Retina (tissue), 1 donor: ENCODE measurements around the gene MDFIC2.
"Not testable (repeated sequence)": the region's sequence is repeated elsewhere in the genome, so short reads cannot be mapped to it uniquely, and the experiment has no call there.

Experiments
- DNase-seq: peaks from one replicate; pipeline ENCODE4 v3.0.0-alpha.2; 2016

Gene MDFIC2

DNA sequence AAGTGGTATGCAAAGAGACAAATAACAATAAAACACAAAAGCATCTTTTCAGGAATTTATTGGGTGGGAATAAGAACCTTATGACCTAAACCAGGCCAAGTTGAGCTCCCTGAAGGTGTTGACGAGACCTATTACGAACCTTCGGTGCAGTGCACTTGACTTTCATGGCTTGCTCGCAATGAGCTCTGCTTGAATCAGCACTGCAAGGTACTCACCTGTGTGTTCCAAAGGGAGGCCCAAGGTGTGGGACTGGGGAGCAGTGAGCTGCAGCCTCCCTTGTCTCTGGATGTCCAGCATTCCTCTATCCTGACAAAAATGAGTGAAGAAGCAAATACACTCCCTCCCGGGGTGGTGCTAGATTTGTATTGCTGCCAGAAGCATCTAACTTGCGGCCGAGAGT is at the start of gene MDFIC2:
Gene MDFIC2 (minus strand): TSS at position 303 of the 400 bp plus-strand sequence. CDS start 665 bp downstream, outside the sequence.
- DNase-seq, result no peak

GRCh38 chr3:70360979-70361760 is 48.7 kb upstream of the MDFIC2 start:
- no peak for DNase-seq

GRCh38 chr3:70359711-70360110 is 47.3 kb upstream of the MDFIC2 start:
- DNase-seq, result no peak

DNA sequence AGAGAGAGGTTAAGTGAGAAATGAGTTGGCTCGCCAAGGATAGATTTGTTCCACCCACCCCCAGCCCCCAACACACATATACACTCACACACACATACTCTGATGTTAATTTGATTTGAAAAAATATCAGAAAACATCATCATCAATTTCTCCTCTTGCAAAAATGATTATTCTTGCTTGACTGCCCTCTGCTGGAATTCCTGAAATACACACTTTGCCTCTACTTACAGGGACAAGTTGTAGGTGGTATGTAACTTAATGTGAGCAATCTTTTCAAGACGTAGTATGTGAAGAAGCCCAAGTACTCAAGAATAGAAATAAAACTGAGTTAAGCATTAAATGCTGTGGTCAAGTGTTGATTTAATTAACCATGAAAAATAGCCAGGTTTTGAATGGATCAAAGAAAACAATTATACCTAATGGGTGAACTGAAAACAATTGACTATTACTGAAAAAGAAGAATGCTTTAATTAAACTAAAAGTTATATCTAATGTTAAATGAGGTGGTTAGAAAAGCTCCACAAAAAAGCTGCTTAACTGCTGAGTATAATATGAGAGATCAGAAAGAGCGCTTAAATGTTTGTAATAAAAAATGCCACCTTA is 46.6 kb upstream of the MDFIC2 start:
- peak; percentile 47 for DNase-seq

GRCh38 chr3:70352215-70352614 is 39.8 kb upstream of the MDFIC2 start:
- no peak for DNase-seq

DNA sequence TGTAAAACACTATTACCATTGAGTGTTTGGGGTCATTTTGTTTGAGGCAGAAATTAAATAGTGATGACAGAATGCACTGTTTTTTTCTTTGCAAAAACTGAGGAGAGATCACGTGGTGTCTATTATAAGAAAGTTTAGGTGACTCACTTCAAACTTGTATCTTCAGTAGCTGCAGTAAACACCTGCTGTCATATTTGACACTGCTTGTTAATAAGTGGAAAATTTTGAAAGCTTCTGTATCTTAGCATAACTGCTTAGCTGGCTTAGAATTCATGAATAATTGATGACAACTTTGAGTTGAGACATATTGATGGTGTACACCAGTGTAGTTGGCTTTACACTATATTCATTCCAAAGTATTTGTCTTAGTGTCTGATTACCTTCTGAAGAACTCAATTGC is 29.7 kb upstream of the MDFIC2 start:
- no peak for DNase-seq

DNA sequence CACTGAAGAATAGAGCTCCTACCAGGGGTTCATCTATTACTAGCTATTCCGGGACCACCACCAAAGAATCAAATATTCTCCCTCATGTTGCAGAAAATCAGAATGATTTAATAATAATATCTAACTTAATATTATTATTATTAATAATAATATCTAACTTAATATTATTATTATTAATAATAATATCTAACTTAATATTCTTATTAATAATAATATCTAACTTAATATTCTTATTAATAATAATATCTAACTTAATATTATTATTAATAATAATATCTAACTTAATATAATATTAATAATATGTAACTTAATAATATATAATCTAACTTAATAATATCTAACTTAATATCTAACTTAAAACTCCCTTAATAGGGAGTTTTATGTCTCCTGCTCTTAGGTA is 24.4 kb upstream of the MDFIC2 start:
- not testable (repeated sequence) for DNase-seq

- DNase-seq, result no peak
Observed at GRCh38 chr3:70333080-70333479, 20.6 kb upstream of the MDFIC2 start.

DNA sequence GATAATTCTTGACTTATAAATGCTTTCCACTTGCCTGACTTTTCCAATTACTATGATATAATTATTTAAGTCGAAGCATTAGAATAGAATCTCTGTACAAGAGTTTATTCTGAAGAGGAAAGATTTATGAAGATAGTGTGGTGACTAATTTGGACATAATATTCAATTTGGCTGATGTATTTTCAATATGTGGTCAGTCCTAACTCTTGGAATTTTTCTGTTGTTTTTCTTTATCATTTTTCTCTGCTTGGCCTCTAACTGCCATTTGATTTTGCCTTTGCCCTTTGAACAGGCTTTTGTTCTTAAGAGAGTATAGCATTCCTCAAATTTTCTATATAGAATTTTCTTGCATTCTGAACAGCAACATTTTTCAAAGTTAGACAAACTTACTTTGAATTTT is 2.6 kb upstream of the MDFIC2 start:
- DNase-seq, result no peak

- no peak for DNase-seq
Observed at GRCh38 chr3:70310809-70311208, 1.6 kb downstream of the MDFIC2 start.

GRCh38 chr3:70309591-70309990 is 2.8 kb downstream of the MDFIC2 start:
- no peak for DNase-seq

- no peak for DNase-seq
Observed at GRCh38 chr3:70308760-70309159, 3.7 kb downstream of the MDFIC2 start.

DNA sequence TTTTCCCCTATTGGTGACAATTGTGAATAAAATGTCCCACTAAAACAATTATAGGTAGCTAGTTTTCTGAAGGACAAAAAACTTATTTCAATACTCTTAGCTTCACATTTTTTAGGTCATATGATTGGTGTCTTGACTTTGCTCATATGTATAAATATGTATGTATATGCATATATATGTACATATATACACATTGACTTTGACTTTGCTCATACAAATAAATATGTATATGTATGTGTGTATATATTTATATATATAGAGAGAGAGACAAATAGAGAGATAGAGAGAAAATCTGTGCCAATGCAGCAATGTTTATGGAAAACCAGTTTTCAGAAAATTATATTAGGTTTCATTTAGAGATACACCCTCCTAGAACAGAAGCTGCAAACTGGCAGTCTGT is 5.7 kb downstream of the MDFIC2 start:
- DNase-seq, result no peak

DNA sequence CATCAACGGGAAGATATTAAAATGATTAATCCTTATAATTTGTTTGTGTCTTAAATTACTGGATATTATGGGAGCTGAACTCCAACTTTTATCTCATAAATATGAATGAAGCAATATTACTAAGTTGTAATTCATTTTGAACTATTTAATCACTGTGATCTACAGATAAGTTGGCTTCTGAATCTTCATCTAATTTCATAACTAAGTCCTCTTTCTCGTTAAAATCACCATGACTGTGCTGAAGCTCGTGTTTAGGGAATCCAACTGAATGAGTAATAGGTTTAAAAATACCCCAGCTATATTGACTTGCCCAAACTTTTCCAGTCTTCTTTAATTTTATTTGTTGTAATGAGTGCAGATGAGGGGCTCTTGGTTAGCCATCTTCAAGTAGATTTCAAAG is 14.1 kb downstream of the MDFIC2 start:
- DNase-seq, result no peak

GRCh38 chr3:70291097-70291482 is 21.3 kb downstream of the MDFIC2 start:
- no peak for DNase-seq

- DNase-seq, result not testable (repeated sequence)
Observed at GRCh38 chr3:70290431-70291096, 21.9 kb downstream of the MDFIC2 start.

- no peak for DNase-seq
Observed at GRCh38 chr3:70281663-70282062, 30.8 kb downstream of the MDFIC2 start.

GRCh38 chr3:70277304-70277703 is 35.1 kb downstream of the MDFIC2 start:
- no peak for DNase-seq

DNA sequence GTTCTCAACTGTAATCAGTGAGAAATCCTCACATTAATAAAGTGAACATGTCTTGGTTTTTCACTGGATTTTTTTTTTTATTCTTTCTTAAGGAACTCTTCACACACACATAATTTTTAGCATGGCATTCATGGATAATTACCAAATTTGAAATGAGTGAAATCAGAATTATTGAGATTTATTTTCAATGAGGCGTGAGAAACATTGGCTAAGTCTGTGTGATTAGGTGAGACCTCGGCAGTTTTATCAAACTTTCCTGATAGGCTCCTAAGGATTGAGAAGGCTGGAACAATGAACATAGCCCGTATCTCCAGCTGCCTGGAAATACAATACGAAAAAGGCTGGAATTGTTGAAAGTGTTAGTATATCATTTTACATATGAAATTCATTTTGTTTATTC is 35.5 kb downstream of the MDFIC2 start:
- no peak for DNase-seq

DNA sequence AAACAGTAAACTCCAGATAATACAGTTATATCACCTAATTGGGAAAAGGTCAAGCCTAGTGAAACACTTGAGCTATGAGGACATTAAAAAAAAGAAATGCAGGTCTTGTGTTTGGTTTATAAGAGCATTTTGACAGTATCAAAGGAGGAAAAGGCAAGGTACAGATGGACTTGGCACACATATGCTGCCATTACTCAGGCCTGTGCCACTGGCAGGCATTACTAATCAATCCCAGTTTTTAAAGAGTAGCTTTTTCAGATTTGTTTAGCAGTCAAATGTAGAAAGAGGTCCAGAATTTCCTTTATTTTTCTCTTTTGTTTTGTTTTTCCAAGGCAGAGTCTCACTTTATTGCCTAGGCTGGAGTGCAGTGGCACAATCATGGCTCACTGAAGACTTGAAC is 38.9 kb downstream of the MDFIC2 start:
- DNase-seq, result no peak

DNA sequence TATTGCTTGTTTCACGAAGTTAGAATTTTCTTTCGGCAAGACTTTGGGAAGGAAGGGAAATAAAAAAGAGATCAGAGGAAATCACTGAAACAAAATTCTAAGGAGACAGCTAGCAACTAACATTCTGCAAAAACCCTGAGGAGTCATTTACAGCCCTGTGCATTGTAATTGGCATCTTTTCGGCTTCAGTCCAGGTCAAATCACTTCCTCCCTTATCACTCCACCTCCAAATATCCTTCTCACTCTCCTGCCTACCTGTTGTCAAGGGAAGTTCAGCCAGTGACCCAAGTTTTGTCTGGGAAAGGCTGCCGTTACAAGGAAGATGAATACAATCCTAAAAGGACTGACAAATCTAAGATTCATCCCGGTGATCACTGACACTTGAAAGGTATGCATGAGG is 39.6 kb downstream of the MDFIC2 start:
- DNase-seq, result no peak

DNA sequence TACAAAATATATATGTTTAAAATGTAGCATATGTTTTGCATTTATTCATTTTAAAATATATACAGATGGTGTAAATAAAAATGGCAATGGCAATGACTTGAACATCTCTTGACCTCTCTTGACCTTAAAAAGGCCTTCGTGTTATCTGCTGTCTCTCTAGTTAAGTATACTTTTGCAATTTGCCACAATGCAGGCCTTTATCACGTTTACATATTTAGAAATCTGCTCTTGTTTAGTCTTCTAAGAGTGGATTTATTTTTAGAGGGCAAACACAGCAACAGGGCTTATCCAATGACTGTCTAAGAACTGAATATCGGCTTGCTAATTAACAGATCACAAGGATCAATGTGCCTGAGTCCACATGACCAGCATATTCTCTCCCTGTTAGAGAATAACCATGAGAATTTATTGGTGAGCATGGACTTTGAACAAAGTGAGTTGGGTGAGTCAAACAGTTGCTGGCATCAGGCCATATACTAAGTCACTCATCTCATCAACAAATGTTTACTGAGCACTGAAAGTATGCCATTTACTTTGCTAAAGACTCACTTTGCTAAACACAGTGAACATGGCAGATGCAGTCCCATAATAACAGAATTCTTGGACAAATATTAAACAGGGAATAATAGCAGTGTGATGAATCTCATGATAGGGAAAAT is 48.2 kb downstream of the MDFIC2 start:
- DNase-seq, result no peak

- no peak for DNase-seq
Observed at GRCh38 chr3:70261283-70261682, 51.2 kb downstream of the MDFIC2 start.

GRCh38 chr3:70256566-70256965 is 55.9 kb downstream of the MDFIC2 start:
- no peak for DNase-seq
